Hypothalamus (tissue), 51 donors: ENCODE data around the gene SMAD7.
"Not testable (repeated sequence)": the region's sequence is repeated elsewhere in the genome, so short reads cannot be mapped to it uniquely, and the experiment has no call there.

Source experiments
- DNase-seq, 51 donors: peaks; one replicate each; lab custom pipeline; 2025; lab: John Stamatoyannopoulos, UW

Gene SMAD7

GRCh38 chr18:48871391-48872166 lies 79.2 kb downstream of the SMAD7 start:
- DNase-seq: no peak

- DNase-seq: not testable (repeated sequence)
Observed at GRCh38 chr18:48870926-48871325, 79.8 kb downstream of the SMAD7 start.
